ENCODE measurements around the gene TTYH2. TPM values are rescaled to one million over a fixed set of nuclear protein-coding genes. Genes with fewer than 3 reads are reported as not detected.

Gene TTYH2
- total and polyA plus RNA-seq, 10 of the 15 experiments (the other 5 are each of a cell fraction or from before 2014, with no cell fraction given), result 0.26 to 25.2 (median 6.6) TPM

GRCh38 chr17:74287031-74287602 is 73.7 kb downstream of the TTYH2 start (continued):
- no peak for TF ChIP-seq BCLAF1 (IDR thresholded peaks at IDR 0.05)
- no peak for TF ChIP-seq IRF4 (IDR thresholded peaks at IDR 0.05; ENCODE audit: low read depth, low read length)
- TF ChIP-seq, protein P1, sequence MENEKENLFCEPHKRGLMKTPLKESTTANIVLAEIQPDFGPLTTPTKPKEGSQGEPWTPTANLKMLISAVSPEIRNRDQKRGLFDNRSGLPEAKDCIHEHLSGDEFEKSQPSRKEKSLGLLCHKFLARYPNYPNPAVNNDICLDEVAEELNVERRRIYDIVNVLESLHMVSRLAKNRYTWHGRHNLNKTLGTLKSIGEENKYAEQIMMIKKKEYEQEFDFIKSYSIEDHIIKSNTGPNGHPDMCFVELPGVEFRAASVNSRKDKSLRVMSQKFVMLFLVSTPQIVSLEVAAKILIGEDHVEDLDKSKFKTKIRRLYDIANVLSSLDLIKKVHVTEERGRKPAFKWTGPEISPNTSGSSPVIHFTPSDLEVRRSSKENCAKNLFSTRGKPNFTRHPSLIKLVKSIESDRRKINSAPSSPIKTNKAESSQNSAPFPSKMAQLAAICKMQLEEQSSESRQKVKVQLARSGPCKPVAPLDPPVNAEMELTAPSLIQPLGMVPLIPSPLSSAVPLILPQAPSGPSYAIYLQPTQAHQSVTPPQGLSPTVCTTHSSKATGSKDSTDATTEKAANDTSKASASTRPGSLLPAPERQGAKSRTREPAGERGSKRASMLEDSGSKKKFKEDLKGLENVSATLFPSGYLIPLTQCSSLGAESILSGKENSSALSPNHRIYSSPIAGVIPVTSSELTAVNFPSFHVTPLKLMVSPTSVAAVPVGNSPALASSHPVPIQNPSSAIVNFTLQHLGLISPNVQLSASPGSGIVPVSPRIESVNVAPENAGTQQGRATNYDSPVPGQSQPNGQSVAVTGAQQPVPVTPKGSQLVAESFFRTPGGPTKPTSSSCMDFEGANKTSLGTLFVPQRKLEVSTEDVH (IDR thresholded peaks at IDR 0.05; ENCODE audit: low read depth, partially characterized antibody), result no peak
- TF ChIP-seq, protein P2, sequence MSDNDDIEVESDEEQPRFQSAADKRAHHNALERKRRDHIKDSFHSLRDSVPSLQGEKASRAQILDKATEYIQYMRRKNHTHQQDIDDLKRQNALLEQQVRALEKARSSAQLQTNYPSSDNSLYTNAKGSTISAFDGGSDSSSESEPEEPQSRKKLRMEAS (IDR thresholded peaks at IDR 0.05; ENCODE audit: low read depth, low read length), result no peak

GRCh38 chr17:74288785-74289184 is 75.4 kb downstream of the TTYH2 start:
- Histone ChIP-seq H2AFZ (ENCODE audit: control insufficient read depth, low read depth, low read length) (peak overlapping the region; percentile 15), H3K4me1 (ENCODE audit: control insufficient read depth, insufficient read depth, low read length) (peaks cover 25% of the 10 kb centered on the region), H3K9me3 (replicated peaks; ENCODE audit: control insufficient read depth, insufficient read depth, low read length) (no peaks in the 10 kb centered on the region), H3K4me3 (no peak overlapping the region), H3K27ac (ENCODE audit: control insufficient read depth, insufficient read depth) (peak overlapping the region; percentile 74), H3K79me2 (ENCODE audit: control insufficient read depth, insufficient read depth, low read length) (no peaks in the 10 kb centered on the region), H4K20me1 (ENCODE audit: control insufficient read depth, insufficient read depth) (no peaks in the 10 kb centered on the region), H3K4me2 (ENCODE audit: control insufficient read depth, insufficient read depth) (peak overlapping the region; percentile 13; the same call in 1 of the 2 replicates), H3K9ac (ENCODE audit: control insufficient read depth, insufficient read depth, low read length) (no peak overlapping the region), H3K27me3 (replicated peaks in 1 of 2; ENCODE audit: control insufficient read depth in 2 of 2, insufficient read depth in 2 of 2, low read length in 1 of 2) (no peaks in the 10 kb centered on the region), H3K36me3 (ENCODE audit: control insufficient read depth in 2 of 2, insufficient read depth in 2 of 2, low read length in 1 of 2) (no peaks in the 10 kb centered on the region)
- 17% methylated on average over 5 of the region's 5 CpGs for WGBS (ENCODE audit: insufficient coverage, insufficient replicate concordance, low lambda C conversion rate, missing lambda C conversion rate)
- CTCF ChIA-PET, result interaction anchor here (0.7 to 6.2 kb wide), 7 partner anchors 9 to 168 kb away, joined by 3 to 160 read pairs (median 4); no protein-coding TSS in a partner anchor
- FAIRE-seq, result no peak
- in situ Hi-C loops (cut with MboI) (loop anchor here (25.0 kb wide), 1 partner anchor 1876 kb away; no protein-coding TSS in a partner anchor), intact Hi-C loops (cut with micrococcal nuclease; ENCODE audit: unreplicated experiment) (no loop called here)
- DNase-seq (ENCODE audit: low read depth, low spot score), result peak; percentile 69
- SMC1A ChIA-PET (ENCODE audit: uncharacterized antibody, unreplicated experiment), result interaction anchor here (0.7 to 10.6 kb wide), 3 partner anchors 8 to 14 kb away, joined by 3 to 101 read pairs (median 3); no protein-coding TSS in a partner anchor
- peak; percentile 89 for ATAC-seq
- RAD21 ChIA-PET (ENCODE audit: unreplicated experiment), result interaction anchor here (1.1 to 8.8 kb wide), 6 partner anchors 9 to 166 kb away, joined by 3 to 102 read pairs (median 4); partner anchors contain the start of gene TTYH2
- no TSS peak for BruUV-seq (replicated peaks)
- POLR2A ChIA-PET, result interaction anchor here (0.9 to 1.3 kb wide), 3 partner anchors 9 to 14 kb away, joined by 3 to 5 read pairs (median 4); no protein-coding TSS in a partner anchor
- TF ChIP-seq, protein P3, sequence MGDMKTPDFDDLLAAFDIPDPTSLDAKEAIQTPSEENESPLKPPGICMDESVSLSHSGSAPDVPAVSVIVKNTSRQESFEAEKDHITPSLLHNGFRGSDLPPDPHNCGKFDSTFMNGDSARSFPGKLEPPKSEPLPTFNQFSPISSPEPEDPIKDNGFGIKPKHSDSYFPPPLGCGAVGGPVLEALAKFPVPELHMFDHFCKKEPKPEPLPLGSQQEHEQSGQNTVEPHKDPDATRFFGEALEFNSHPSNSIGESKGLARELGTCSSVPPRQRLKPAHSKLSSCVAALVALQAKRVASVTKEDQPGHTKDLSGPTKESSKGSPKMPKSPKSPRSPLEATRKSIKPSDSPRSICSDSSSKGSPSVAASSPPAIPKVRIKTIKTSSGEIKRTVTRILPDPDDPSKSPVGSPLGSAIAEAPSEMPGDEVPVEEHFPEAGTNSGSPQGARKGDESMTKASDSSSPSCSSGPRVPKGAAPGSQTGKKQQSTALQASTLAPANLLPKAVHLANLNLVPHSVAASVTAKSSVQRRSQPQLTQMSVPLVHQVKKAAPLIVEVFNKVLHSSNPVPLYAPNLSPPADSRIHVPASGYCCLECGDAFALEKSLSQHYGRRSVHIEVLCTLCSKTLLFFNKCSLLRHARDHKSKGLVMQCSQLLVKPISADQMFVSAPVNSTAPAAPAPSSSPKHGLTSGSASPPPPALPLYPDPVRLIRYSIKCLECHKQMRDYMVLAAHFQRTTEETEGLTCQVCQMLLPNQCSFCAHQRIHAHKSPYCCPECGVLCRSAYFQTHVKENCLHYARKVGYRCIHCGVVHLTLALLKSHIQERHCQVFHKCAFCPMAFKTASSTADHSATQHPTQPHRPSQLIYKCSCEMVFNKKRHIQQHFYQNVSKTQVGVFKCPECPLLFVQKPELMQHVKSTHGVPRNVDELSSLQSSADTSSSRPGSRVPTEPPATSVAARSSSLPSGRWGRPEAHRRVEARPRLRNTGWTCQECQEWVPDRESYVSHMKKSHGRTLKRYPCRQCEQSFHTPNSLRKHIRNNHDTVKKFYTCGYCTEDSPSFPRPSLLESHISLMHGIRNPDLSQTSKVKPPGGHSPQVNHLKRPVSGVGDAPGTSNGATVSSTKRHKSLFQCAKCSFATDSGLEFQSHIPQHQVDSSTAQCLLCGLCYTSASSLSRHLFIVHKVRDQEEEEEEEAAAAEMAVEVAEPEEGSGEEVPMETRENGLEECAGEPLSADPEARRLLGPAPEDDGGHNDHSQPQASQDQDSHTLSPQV (IDR thresholded peaks at IDR 0.05), result no peak
- TF ChIP-seq PAX8 (IDR thresholded peaks at IDR 0.05) (no peak), KAT2A (conservative IDR thresholded peaks at IDR 0.05; ENCODE audit: control insufficient read depth, low read depth, low read length) (no peak), TCF7 (IDR thresholded peaks at IDR 0.05; ENCODE audit: borderline replicate concordance) (no peak), MTA2 (IDR thresholded peaks at IDR 0.05; ENCODE audit: low read depth) (peak; percentile 51), POU2F2 (IDR thresholded peaks at IDR 0.05; ENCODE audit: borderline replicate concordance, low read depth, low read length) (0 out of 3 replicates have a peak, but pooled peaks have one; percentile 45)

Data from GM12878 (cell line).